HCT116 (cell line): ENCODE results near the gene COX4I2. TPM values are rescaled to one million over a fixed set of nuclear protein-coding genes. Genes with fewer than 3 reads are reported as not detected.

ENCODE experiments used
- ATAC-seq: fragments of 200-7000 bp; cut with Tn5 transposase; 2 replicates; pipeline ENCODE4 v1.9.1; 2020; ENCODE audit warnings: mild to moderate bottlenecking, moderate library complexity
- BruUV-seq: library from RNA; stranded (reverse); fragments of 400-500 nt; replicated peaks from 2 replicates; lab custom pipeline; 2021; lab: Mats Ljungman, UMichigan
- CTCF ChIA-PET: fragments of 300-600 bp; sonication (Branson Sonifier 250); formaldehyde crosslinking; loops from one replicate; lab custom pipeline; 2021; ENCODE audit warnings: antibody characterized with exemption; lab: Charles Lee
- POLR2A ChIA-PET: fragments of 300-600, 350-600 bp; sonication (Branson Sonifier 250); formaldehyde crosslinking; loops from one replicate; lab custom pipeline; 2021; ENCODE audit warnings: antibody characterized with exemption; lab: Charles Lee
- RAD21 ChIA-PET, 2 experiments: fragments of 300-600 bp; sonication (Branson Sonifier 250); formaldehyde crosslinking; loops; one replicate each; lab custom pipeline; 2023; ENCODE audit warnings: low total read pairs in 2 of 2; ENCODE audit not compliant: uncharacterized antibody in 2 of 2, unreplicated experiment in 2 of 2, low non-redundant PET in 1 of 2; lab: Charles Lee
- DNase-seq: peaks from one replicate; pipeline ENCODE4 v3.0.0-alpha.2; 2010; ENCODE audit warnings: low read depth, low spot score
- H2AFZ ChIP-seq: fragments of 200-600 bp; shearing (Covaris generic), sonication (generic); 2 replicates; pipeline ENCODE4 v1.6.1; 2017; ENCODE audit warnings: low read depth, mixed run types, mixed read lengths, antibody characterized with exemption, low read length; ENCODE audit not compliant: poor library complexity, severe bottlenecking
- H3K27ac ChIP-seq: 2 replicates; pipeline ENCODE4 v1.5.1; 2012; ENCODE audit warnings: low read depth, low read length
- H3K27me3 ChIP-seq: fragments of 200-600 bp; sonication (generic); 2 replicates; pipeline ENCODE4 v1.6.1; 2016; ENCODE audit warnings: mixed run types, low read length, mixed read lengths; ENCODE audit not compliant: insufficient read depth
- H3K36me3 ChIP-seq, 2 experiments: fragments of 200-500 bp in 1 of 2; fragments of 200-600 bp in 1 of 2; sonication (Bioruptor generic) in 1 of 2; sonication (generic) in 1 of 2; 2 replicates each; pipeline versions ENCODE4 v1.5.1 to v1.6.1; 2014 to 2016; ENCODE audit warnings: low read length in 2 of 2, inconsistent platforms in 1 of 2, mixed read lengths in 1 of 2, mixed run types in 1 of 2; ENCODE audit not compliant: insufficient read depth in 2 of 2, control insufficient read depth in 1 of 2
- H3K4me1 ChIP-seq, 2 experiments: fragments of 200-600 bp in 1 of 2; sonication (generic) in 1 of 2; 2 replicates each; pipeline versions ENCODE4 v1.5.1 to v1.6.1; 2012 to 2017; ENCODE audit warnings: low read length in 2 of 2, inconsistent platforms in 1 of 2, mild to moderate bottlenecking in 1 of 2, mixed read lengths in 1 of 2, mixed run types in 1 of 2, moderate library complexity in 1 of 2; ENCODE audit not compliant: insufficient read depth in 2 of 2, control insufficient read depth in 1 of 2
- H3K4me2 ChIP-seq: fragments of 200-600 bp; sonication (generic); 2 replicates; pipeline ENCODE4 v1.6.1; 2017; ENCODE audit warnings: mixed run types, low read length, mixed read lengths
- H3K4me3 ChIP-seq, 2 experiments: fragments of 200-600 bp in 1 of 2; sonication (generic) in 1 of 2; replicated peaks in 1 of 2; 2 replicates each; pipeline ENCODE4 v1.5.1; 2011 to 2016; ENCODE audit warnings: low read length in 2 of 2, control low read depth in 1 of 2, low read depth in 1 of 2, mild to moderate bottlenecking in 1 of 2, mixed read lengths in 1 of 2, mixed run types in 1 of 2
- H3K79me2 ChIP-seq: fragments of 200-600 bp; sonication (generic); 2 replicates; pipeline ENCODE4 v1.6.1; 2017; ENCODE audit warnings: mild to moderate bottlenecking, mixed run types, low read length, moderate library complexity, mixed read lengths; ENCODE audit not compliant: insufficient read depth
- H3K9ac ChIP-seq: fragments of 200-600 bp; sonication (generic); 2 replicates; pipeline ENCODE4 v1.6.1; 2016; ENCODE audit warnings: low read length, mixed read lengths
- H3K9me2 ChIP-seq: fragments of 200-600 bp; sonication (generic), shearing (Covaris generic); 2 replicates; pipeline ENCODE4 v1.6.1; 2017; ENCODE audit warnings: mixed run types, mild to moderate bottlenecking, moderate library complexity; ENCODE audit not compliant: insufficient read depth
- H3K9me3 ChIP-seq, 2 experiments: fragments of 200-500 bp in 1 of 2; fragments of 200-600 bp in 1 of 2; sonication (Bioruptor generic) in 1 of 2; sonication (generic) in 1 of 2; 2 replicates each; pipeline ENCODE4 v1.6.1; 2014 to 2017; ENCODE audit warnings: low read length in 2 of 2, mixed read lengths in 2 of 2, inconsistent platforms in 1 of 2, low read depth in 1 of 2, mild to moderate bottlenecking in 1 of 2, mixed run types in 1 of 2, moderate library complexity in 1 of 2; ENCODE audit not compliant: control insufficient read depth in 1 of 2, insufficient read depth in 1 of 2
- H4K20me1 ChIP-seq: fragments of 200-600 bp; sonication (generic), shearing (Covaris generic); 2 replicates; pipeline ENCODE4 v1.6.1; 2017; ENCODE audit warnings: mixed run types, mild to moderate bottlenecking, moderate library complexity; ENCODE audit not compliant: insufficient read depth
- POLR2A ChIP-seq: IDR thresholded peaks from 2 replicates; pipeline ENCODE4 v1.7.0; 2011; ENCODE audit warnings: borderline replicate concordance; ENCODE audit not compliant: insufficient read depth, insufficient read length; ENCODE audit errors: extremely low read depth
- POLR2AphosphoS5 ChIP-seq: IDR thresholded peaks from 2 replicates; pipeline ENCODE4 v1.6.1; 2011; ENCODE audit warnings: mild to moderate bottlenecking, low read depth, low read length, moderate library complexity
- RAD21 ChIP-seq: IDR thresholded peaks from 2 replicates; pipeline ENCODE4 v1.6.1; 2012; ENCODE audit warnings: low read depth, mild to moderate bottlenecking
- ZFX ChIP-seq: fragments of 450-650 bp; IDR thresholded peaks from 2 replicates; pipeline ENCODE4 v1.6.1; 2017
- intact Hi-C: fragments of 100-400 bp; cut with micrococcal nuclease; formaldehyde crosslinking; loops from 2 replicates; pipeline ENCODE4 v1.10.0; 2022
- total RNA-seq: library from RNA; stranded (reverse); gene quantifications from one replicate; pipeline ENCODE4 v1.2.1, GENCODE V29; 2021; ENCODE audit not compliant: unreplicated experiment

The COX4I2 gene
- total RNA-seq, 1 experiment from 2014 or later: not detected

- H3K4me3 ChIP-seq: peak overlapping the region; percentile 51 to 58
- DNase-seq: no peak
- no peaks in the 10 kb centered on the region for H4K20me1 ChIP-seq
- no peaks in the 10 kb centered on the region for H3K36me3 ChIP-seq
- no peaks in the 10 kb centered on the region for H3K27me3 ChIP-seq
- intact Hi-C loops: no loop called here
- peak; percentile 14; the same call in 1 of the 2 replicates for TF ChIP-seq ZFX
- peak; percentile 1; the same call in 1 of the 2 replicates for TF ChIP-seq POLR2AphosphoS5
- no peak for TF ChIP-seq RAD21
- TF ChIP-seq, all 23 proteins: peak for 2
- peaks cover 73 to 96% of the 10 kb centered on the region in 2 experiments for H3K4me1 ChIP-seq
- H3K9me2 ChIP-seq: no peaks in the 10 kb centered on the region
- ATAC-seq: no peak
- H3K4me2 ChIP-seq: peak overlapping the region; percentile 81
- CTCF ChIA-PET: interaction anchor here (1.0 to 2.2 kb wide), 9 partner anchors 10 to 130 kb away, joined by 4 to 17 read pairs (median 7); no protein-coding TSS in a partner anchor
- RAD21 ChIA-PET: interaction anchor here (0.8 to 1.6 kb wide), 7 partner anchors 14 to 33 kb away, joined by 3 to 12 read pairs (median 4); no protein-coding TSS in a partner anchor
- H3K9me3 ChIP-seq: no peaks in the 10 kb centered on the region
- H3K27ac ChIP-seq: peak overlapping the region; percentile 98
- no TSS peak for BruUV-seq
- no peak overlapping the region for H2AFZ ChIP-seq
- H3K79me2 ChIP-seq: peaks cover 22% of the 10 kb centered on the region
- POLR2A ChIA-PET: interaction anchor here (1.2 to 20.0 kb wide), 14 partner anchors 9 to 130 kb away, joined by 4 to 1106 read pairs (median 19); partner anchors contain the start of gene ID1
- peak overlapping the region; percentile 69 for H3K9ac ChIP-seq
Observed at GRCh38 chr20:31594002-31594557, 43.6 kb upstream of the COX4I2 start.

- RAD21 ChIA-PET: interaction anchor here in 1 of 2 experiments (1.2 kb wide), 1 partner anchor 10 kb away, joined by 4 read pairs; no protein-coding TSS in a partner anchor
- no peak for DNase-seq
- TF ChIP-seq POLR2A (no peak), POLR2AphosphoS5 (peak; percentile 22)
- Histone ChIP-seq H3K27ac (peak overlapping the region; percentile 98), H3K9ac (peak overlapping the region; percentile 69), H3K27me3 (no peaks in the 10 kb centered on the region), H3K9me3 (no peaks in the 10 kb centered on the region), H2AFZ (no peak overlapping the region), H3K4me3 (peak overlapping the region; percentile 51 to 58), H3K4me2 (peak overlapping the region; percentile 81), H3K4me1 (peaks cover 68 to 89% of the 10 kb centered on the region in 2 experiments), H3K36me3 (no peaks in the 10 kb centered on the region), H3K79me2 (peaks cover 22% of the 10 kb centered on the region), H4K20me1 (no peaks in the 10 kb centered on the region), H3K9me2 (no peaks in the 10 kb centered on the region)
- POLR2A ChIA-PET: interaction anchor here (1.6 to 20.0 kb wide), 3 partner anchors 12 to 28 kb away, joined by 6 to 1106 read pairs (median 101); partner anchors contain the start of gene ID1
- BruUV-seq: TSS peak; percentile 81
- CTCF ChIA-PET: interaction anchor here (1.8 to 2.2 kb wide), 3 partner anchors 26 to 34 kb away, joined by 7 to 13 read pairs (median 8); no protein-coding TSS in a partner anchor
- intact Hi-C loops: no loop called here
- ATAC-seq: no peak; the same call in 1 of the 2 replicates
Observed at GRCh38 chr20:31594558-31595379, 42.9 kb upstream of the COX4I2 start.
